ENCODE measurements around the gene KY.

DNA sequence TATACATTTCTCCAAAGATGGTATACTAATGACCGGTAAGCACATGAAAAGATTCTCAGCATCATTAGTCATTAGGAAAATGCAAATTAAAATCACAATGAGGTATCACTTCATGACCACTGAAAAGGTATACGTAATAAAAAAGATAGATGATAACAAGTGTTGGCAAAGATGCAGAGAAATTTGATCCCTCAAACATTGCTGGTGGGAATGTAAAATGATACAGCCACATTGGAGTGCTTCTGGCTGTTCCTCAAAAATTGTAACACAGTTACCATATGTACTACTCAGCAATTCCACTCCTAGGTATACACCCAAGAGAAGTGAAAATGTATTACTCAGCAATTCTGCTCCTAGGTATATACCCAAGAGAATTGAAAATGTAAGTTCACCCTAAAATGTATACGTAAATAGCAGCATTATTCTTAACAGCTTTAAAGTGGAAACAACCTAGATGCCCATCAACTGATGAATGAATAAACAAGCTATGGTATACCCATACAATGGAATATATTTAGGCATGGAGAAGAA is 25.0 kb upstream of the KY start:
- TF ChIP-seq, protein P1, sequence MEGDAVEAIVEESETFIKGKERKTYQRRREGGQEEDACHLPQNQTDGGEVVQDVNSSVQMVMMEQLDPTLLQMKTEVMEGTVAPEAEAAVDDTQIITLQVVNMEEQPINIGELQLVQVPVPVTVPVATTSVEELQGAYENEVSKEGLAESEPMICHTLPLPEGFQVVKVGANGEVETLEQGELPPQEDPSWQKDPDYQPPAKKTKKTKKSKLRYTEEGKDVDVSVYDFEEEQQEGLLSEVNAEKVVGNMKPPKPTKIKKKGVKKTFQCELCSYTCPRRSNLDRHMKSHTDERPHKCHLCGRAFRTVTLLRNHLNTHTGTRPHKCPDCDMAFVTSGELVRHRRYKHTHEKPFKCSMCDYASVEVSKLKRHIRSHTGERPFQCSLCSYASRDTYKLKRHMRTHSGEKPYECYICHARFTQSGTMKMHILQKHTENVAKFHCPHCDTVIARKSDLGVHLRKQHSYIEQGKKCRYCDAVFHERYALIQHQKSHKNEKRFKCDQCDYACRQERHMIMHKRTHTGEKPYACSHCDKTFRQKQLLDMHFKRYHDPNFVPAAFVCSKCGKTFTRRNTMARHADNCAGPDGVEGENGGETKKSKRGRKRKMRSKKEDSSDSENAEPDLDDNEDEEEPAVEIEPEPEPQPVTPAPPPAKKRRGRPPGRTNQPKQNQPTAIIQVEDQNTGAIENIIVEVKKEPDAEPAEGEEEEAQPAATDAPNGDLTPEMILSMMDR (IDR thresholded peaks at IDR 0.05): no peak
- no peak for TF ChIP-seq POLR2A (IDR thresholded peaks at IDR 0.05)
- TF ChIP-seq POLR2AphosphoS5 (IDR thresholded peaks at IDR 0.05): no peak
